ENCODE measurements around the gene TSPAN3. TPM values are rescaled to one million over a fixed set of nuclear protein-coding genes. Genes with fewer than 3 reads are reported as not detected.
A peak's percentile ranks its signal among the peaks of the same experiment; 100 is the strongest.

TSPAN3 gene
- total RNA-seq, 1 experiment from 2014 or later = 237 TPM

- no peaks in the 10 kb centered on the region for H3K27me3 Mint-ChIP-seq (ENCODE audit: insufficient read depth, unreplicated experiment)
- no peaks in the 10 kb centered on the region for H3K9me3 Mint-ChIP-seq (ENCODE audit: unreplicated experiment)
- intact Hi-C loops (cut with micrococcal nuclease; ENCODE audit: unreplicated experiment) = no loop called here
- no peaks in the 10 kb centered on the region for H3K9me3 ChIP-seq
- ChIA-PET POLR2A (no interaction called here), CTCF (interaction anchor here (0.5 to 1.4 kb wide), 3 partner anchors 10 to 508 kb away, joined by 3 to 6 read pairs (median 3); no protein-coding TSS in a partner anchor)
- H3K36me3 Mint-ChIP-seq (ENCODE audit: insufficient read depth, unreplicated experiment) = peaks cover 66% of the 10 kb centered on the region
- no peaks in the 10 kb centered on the region; the same call in 1 of the 2 replicates for H3K36me3 ChIP-seq (ENCODE audit: control insufficient read depth, insufficient read depth, low read length)
- H3K4me1 ChIP-seq = no peaks in the 10 kb centered on the region
- peaks cover 13% of the 10 kb centered on the region for H3K4me1 Mint-ChIP-seq (ENCODE audit: low read depth, unreplicated experiment)
- H3K27me3 ChIP-seq (replicated peaks; ENCODE audit: control insufficient read depth, insufficient read depth, low read length) = no peaks in the 10 kb centered on the region
- TF ChIP-seq, protein P1, sequence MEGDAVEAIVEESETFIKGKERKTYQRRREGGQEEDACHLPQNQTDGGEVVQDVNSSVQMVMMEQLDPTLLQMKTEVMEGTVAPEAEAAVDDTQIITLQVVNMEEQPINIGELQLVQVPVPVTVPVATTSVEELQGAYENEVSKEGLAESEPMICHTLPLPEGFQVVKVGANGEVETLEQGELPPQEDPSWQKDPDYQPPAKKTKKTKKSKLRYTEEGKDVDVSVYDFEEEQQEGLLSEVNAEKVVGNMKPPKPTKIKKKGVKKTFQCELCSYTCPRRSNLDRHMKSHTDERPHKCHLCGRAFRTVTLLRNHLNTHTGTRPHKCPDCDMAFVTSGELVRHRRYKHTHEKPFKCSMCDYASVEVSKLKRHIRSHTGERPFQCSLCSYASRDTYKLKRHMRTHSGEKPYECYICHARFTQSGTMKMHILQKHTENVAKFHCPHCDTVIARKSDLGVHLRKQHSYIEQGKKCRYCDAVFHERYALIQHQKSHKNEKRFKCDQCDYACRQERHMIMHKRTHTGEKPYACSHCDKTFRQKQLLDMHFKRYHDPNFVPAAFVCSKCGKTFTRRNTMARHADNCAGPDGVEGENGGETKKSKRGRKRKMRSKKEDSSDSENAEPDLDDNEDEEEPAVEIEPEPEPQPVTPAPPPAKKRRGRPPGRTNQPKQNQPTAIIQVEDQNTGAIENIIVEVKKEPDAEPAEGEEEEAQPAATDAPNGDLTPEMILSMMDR (IDR thresholded peaks at IDR 0.05; ENCODE audit: insufficient read depth in 1 of 2, low read depth in 1 of 2, low read length in 1 of 2, severe bottlenecking in 1 of 2, unreplicated experiment in 1 of 2) = no peak
- DNase-seq = no peak
- peak overlapping the region; percentile 16 for H3K27ac Mint-ChIP-seq (ENCODE audit: unreplicated experiment)
- BruUV-seq (replicated peaks) = no TSS peak
- no peak overlapping the region for H3K4me3 ChIP-seq (ENCODE audit: low read depth, low read length)
- H3K4me3 Mint-ChIP-seq (ENCODE audit: unreplicated experiment) = no peak overlapping the region
Observed at GRCh38 chr15:77035584-77035983, 35.3 kb downstream of the TSPAN3 start.

GRCh38 chr15:77034695-77035489, 36.0 kb downstream of the TSPAN3 start:
- no peaks in the 10 kb centered on the region for H3K9me3 ChIP-seq
- DNase-seq = no peak
- no peaks in the 10 kb centered on the region; the same call in 1 of the 2 replicates for H3K36me3 ChIP-seq (ENCODE audit: control insufficient read depth, insufficient read depth, low read length)
- POLR2A ChIA-PET = no interaction called here
- CTCF ChIA-PET = interaction anchor here (0.6 to 1.4 kb wide), 3 partner anchors 9 to 509 kb away, joined by 3 to 6 read pairs (median 3); no protein-coding TSS in a partner anchor
- Mint-ChIP-seq H3K4me3 (ENCODE audit: unreplicated experiment) (peak overlapping the region; percentile 35), H3K36me3 (ENCODE audit: insufficient read depth, unreplicated experiment) (peaks cover 68% of the 10 kb centered on the region), H3K9me3 (ENCODE audit: unreplicated experiment) (no peaks in the 10 kb centered on the region), H3K4me1 (ENCODE audit: low read depth, unreplicated experiment) (peaks cover 13% of the 10 kb centered on the region), H3K27me3 (ENCODE audit: insufficient read depth, unreplicated experiment) (no peaks in the 10 kb centered on the region), H3K27ac (ENCODE audit: unreplicated experiment) (no peak overlapping the region)
- intact Hi-C loops (cut with micrococcal nuclease; ENCODE audit: unreplicated experiment) = no loop called here
- no peaks in the 10 kb centered on the region for H3K27me3 ChIP-seq (replicated peaks; ENCODE audit: control insufficient read depth, insufficient read depth, low read length)
- no peaks in the 10 kb centered on the region for H3K4me1 ChIP-seq
- TF ChIP-seq, protein P1 (IDR thresholded peaks at IDR 0.05; ENCODE audit: insufficient read depth in 1 of 2, low read depth in 1 of 2, low read length in 1 of 2, severe bottlenecking in 1 of 2, unreplicated experiment in 1 of 2) = peak; percentile 48 to 60
- no peak overlapping the region for H3K4me3 ChIP-seq (ENCODE audit: low read depth, low read length)
- BruUV-seq (replicated peaks) = no TSS peak

DNA sequence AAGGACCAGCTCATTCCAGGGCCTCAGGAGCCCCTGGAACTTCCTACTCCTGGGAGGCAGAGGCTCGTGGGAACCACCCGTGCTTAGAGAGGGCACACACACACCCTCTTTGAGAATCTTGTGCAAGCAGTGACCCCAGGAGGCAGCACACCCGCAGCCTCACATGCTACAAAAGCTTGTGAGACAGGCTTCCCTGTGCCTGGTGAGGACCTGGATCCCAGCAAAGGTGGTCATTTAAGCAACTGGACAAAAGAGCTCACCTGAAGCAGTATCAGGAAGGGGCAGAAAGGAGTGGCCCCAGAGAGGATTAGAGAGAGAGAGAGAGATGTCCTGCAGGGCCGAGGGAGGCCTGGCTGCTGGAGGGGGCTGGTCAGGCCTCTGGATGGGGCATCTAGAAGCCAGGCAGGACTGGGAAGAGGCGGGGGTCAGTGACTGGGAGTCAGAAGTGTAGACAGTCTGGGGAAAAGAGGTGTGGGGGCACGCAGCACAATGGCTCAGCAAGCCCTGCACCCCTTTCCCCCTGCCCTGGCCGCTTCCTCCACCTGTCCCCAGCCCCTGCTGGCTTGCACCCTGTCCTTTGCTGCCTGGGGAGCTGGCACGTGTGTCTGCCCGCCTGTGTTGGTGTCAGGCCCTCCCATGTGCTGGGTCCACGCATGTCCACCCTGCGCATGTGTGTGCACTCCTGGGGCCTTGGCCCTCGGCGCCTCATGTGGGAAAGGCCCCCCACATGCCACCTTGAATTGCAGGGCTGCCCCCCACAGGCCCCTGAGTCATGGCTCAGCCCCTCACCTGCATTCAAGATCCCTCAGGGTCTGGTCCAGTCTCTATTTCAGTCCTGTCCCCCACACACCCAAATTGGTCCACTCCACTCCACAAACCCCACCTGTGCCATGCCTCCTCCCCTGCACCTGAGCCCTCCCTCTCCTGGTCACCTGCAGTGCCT, 36.9 kb downstream of the TSPAN3 start:
- CTCF ChIA-PET = interaction anchor here (0.6 to 1.4 kb wide), 2 partner anchors 8 to 84 kb away, joined by 3 to 6 read pairs; no protein-coding TSS in a partner anchor
- H3K9me3 ChIP-seq = no peaks in the 10 kb centered on the region
- TF ChIP-seq, protein P1 (IDR thresholded peaks at IDR 0.05; ENCODE audit: insufficient read depth in 1 of 2, low read depth in 1 of 2, low read length in 1 of 2, severe bottlenecking in 1 of 2, unreplicated experiment in 1 of 2) = no peak
- peaks cover 13% of the 10 kb centered on the region for H3K4me1 Mint-ChIP-seq (ENCODE audit: low read depth, unreplicated experiment)
- no TSS peak for BruUV-seq (replicated peaks)
- H3K4me3 ChIP-seq (ENCODE audit: low read depth, low read length) = no peak overlapping the region
- H3K27me3 ChIP-seq (replicated peaks; ENCODE audit: control insufficient read depth, insufficient read depth, low read length) = no peaks in the 10 kb centered on the region
- H3K36me3 Mint-ChIP-seq (ENCODE audit: insufficient read depth, unreplicated experiment) = peaks cover 69% of the 10 kb centered on the region
- no peak overlapping the region for H3K27ac Mint-ChIP-seq (ENCODE audit: unreplicated experiment)
- POLR2A ChIA-PET = no interaction called here
- no peaks in the 10 kb centered on the region for H3K4me1 ChIP-seq
- no peaks in the 10 kb centered on the region for H3K9me3 Mint-ChIP-seq (ENCODE audit: unreplicated experiment)
- H3K27me3 Mint-ChIP-seq (ENCODE audit: insufficient read depth, unreplicated experiment) = no peaks in the 10 kb centered on the region
- H3K4me3 Mint-ChIP-seq (ENCODE audit: unreplicated experiment) = peak overlapping the region; percentile 35
- intact Hi-C loops (cut with micrococcal nuclease; ENCODE audit: unreplicated experiment) = no loop called here
- DNase-seq = no peak
- no peaks in the 10 kb centered on the region; the same call in 1 of the 2 replicates for H3K36me3 ChIP-seq (ENCODE audit: control insufficient read depth, insufficient read depth, low read length)

Data from Caco-2 (cell line).